H9 (cell line): ENCODE measurements around the gene REEP3. TPM values are rescaled to one million over a fixed set of nuclear protein-coding genes. Genes with fewer than 3 reads are reported as not detected.
A peak's percentile ranks its signal among the peaks of the same experiment; 100 is the strongest.

Experiments used
- DNase-seq: peaks from one replicate; pipeline ENCODE4 v3.0.0-alpha.2; 2017
- H2AFZ ChIP-seq: one replicate; pipeline ENCODE4 v1.6.1; 2013; ENCODE audit warnings: mild to moderate bottlenecking, low read length, control low read depth, moderate library complexity
- H2AK5ac ChIP-seq: 2 replicates; pipeline ENCODE4 v1.6.1; 2013; ENCODE audit warnings: low read length, control low read depth, mixed read lengths; ENCODE audit not compliant: insufficient read length
- H2BK120ac ChIP-seq: one replicate; pipeline ENCODE4 v1.6.1; 2013; ENCODE audit warnings: low read depth, mild to moderate bottlenecking, low read length, control low read depth, inconsistent platforms; ENCODE audit not compliant: poor library complexity, severe bottlenecking
- H2BK12ac ChIP-seq: 2 replicates; pipeline ENCODE4 v1.6.1; 2013; ENCODE audit warnings: low read length, control low read depth, mixed read lengths, low read depth; ENCODE audit not compliant: insufficient read length
- H2BK15ac ChIP-seq: 2 replicates; pipeline ENCODE4 v1.6.1; 2013; ENCODE audit warnings: low read depth, low read length, control low read depth
- H2BK20ac ChIP-seq: one replicate; pipeline ENCODE4 v1.6.1; 2013; ENCODE audit warnings: low read depth, mild to moderate bottlenecking, low read length, control low read depth, inconsistent platforms; ENCODE audit not compliant: poor library complexity, severe bottlenecking
- H2BK5ac ChIP-seq: 2 replicates; pipeline ENCODE4 v1.6.1; 2013; ENCODE audit warnings: low read length, control low read depth, mixed read lengths; ENCODE audit not compliant: insufficient read length
- H3K14ac ChIP-seq: 2 replicates; pipeline ENCODE4 v1.6.1; 2013; ENCODE audit warnings: low read length, control low read depth; ENCODE audit not compliant: insufficient read depth
- H3K18ac ChIP-seq: 2 replicates; pipeline ENCODE4 v1.6.1; 2013; ENCODE audit warnings: low read depth, mild to moderate bottlenecking, mixed read lengths, low read length, control low read depth; ENCODE audit not compliant: insufficient read length
- H3K23ac ChIP-seq: 2 replicates; pipeline ENCODE4 v1.6.1; 2013; ENCODE audit warnings: low read length, control low read depth, mixed read lengths, low read depth; ENCODE audit not compliant: insufficient read length
- H3K23me2 ChIP-seq: 2 replicates; pipeline ENCODE4 v1.6.1; 2013; ENCODE audit warnings: low read depth, mild to moderate bottlenecking, mixed read lengths, low read length, control low read depth; ENCODE audit not compliant: insufficient read length, poor library complexity, severe bottlenecking
- H3K27ac ChIP-seq: 2 replicates; pipeline ENCODE4 v1.5.1; 2013; ENCODE audit warnings: low read length, control low read depth, mixed read lengths, low read depth; ENCODE audit not compliant: insufficient read length
- H3K27me3 ChIP-seq: 2 replicates; pipeline ENCODE4 v1.6.1; 2013; ENCODE audit warnings: low read length, control low read depth, inconsistent platforms; ENCODE audit not compliant: insufficient read depth
- H3K4ac ChIP-seq: 2 replicates; pipeline ENCODE4 v1.6.1; 2013; ENCODE audit warnings: low read depth, mild to moderate bottlenecking, control low read depth, inconsistent platforms, low read length, moderate library complexity
- H3K4me1 ChIP-seq: 2 replicates; pipeline ENCODE4 v1.6.1; 2013; ENCODE audit warnings: low read length, control low read depth, inconsistent platforms; ENCODE audit not compliant: insufficient read depth
- H3K4me2 ChIP-seq: 2 replicates; pipeline ENCODE4 v1.6.1; 2013; ENCODE audit warnings: low read length, control low read depth, mixed read lengths; ENCODE audit not compliant: insufficient read length, insufficient read depth
- H3K56ac ChIP-seq: 2 replicates; pipeline ENCODE4 v1.6.1; 2013; ENCODE audit warnings: low read depth, mild to moderate bottlenecking, mixed read lengths, low read length, control low read depth; ENCODE audit not compliant: insufficient read length
- H3K79me1 ChIP-seq: 2 replicates; pipeline ENCODE4 v1.6.1; 2013; ENCODE audit warnings: low read depth, mild to moderate bottlenecking, moderate library complexity, low read length, control low read depth, inconsistent platforms; ENCODE audit not compliant: insufficient read depth, poor library complexity, severe bottlenecking
- H3K79me2 ChIP-seq: 2 replicates; pipeline ENCODE4 v1.6.1; 2013; ENCODE audit warnings: low read length, control low read depth, inconsistent platforms; ENCODE audit not compliant: insufficient read depth
- H3K9ac ChIP-seq: 2 replicates; pipeline ENCODE4 v1.6.1; 2013; ENCODE audit warnings: low read length, control low read depth, mixed read lengths; ENCODE audit not compliant: insufficient read length; ENCODE audit errors: extremely low read depth
- H3K9me3 ChIP-seq: one replicate; pipeline ENCODE4 v1.6.1; 2013; ENCODE audit warnings: low read depth, low read length, inconsistent platforms; ENCODE audit not compliant: control insufficient read depth
- H3T11ph ChIP-seq: one replicate; pipeline ENCODE4 v1.6.1; 2013; ENCODE audit warnings: mild to moderate bottlenecking, low read length, control low read depth, inconsistent platforms
- H4K20me1 ChIP-seq: one replicate; pipeline ENCODE4 v1.6.1; 2013; ENCODE audit not compliant: control insufficient read depth, insufficient read length, insufficient read depth
- H4K5ac ChIP-seq: 2 replicates; pipeline ENCODE4 v1.6.1; 2013; ENCODE audit warnings: low read depth, mild to moderate bottlenecking, mixed read lengths, low read length, control low read depth; ENCODE audit not compliant: insufficient read length
- H4K8ac ChIP-seq: replicated peaks from 2 replicates; pipeline ENCODE4 v1.6.1; 2013; ENCODE audit warnings: low read length, control low read depth, mixed read lengths, low read depth; ENCODE audit not compliant: insufficient read length
- H4K91ac ChIP-seq: 2 replicates; pipeline ENCODE4 v1.6.1; 2013; ENCODE audit warnings: low read depth, mild to moderate bottlenecking, moderate library complexity, mixed read lengths, low read length, control low read depth; ENCODE audit not compliant: insufficient read length
- H3K27ac Mint-ChIP-seq, 3 experiments: 2 replicates in 2 of 3; 3 replicates in 1 of 3; pipeline ENCODE4 v1.8.0; 2020 to 2021; ENCODE audit warnings: mixed read lengths in 3 of 3, mild to moderate bottlenecking in 1 of 3, moderate library complexity in 1 of 3
- H3K27me3 Mint-ChIP-seq: 2 replicates; pipeline ENCODE4 v1.8.0; 2021; ENCODE audit warnings: low read depth, mild to moderate bottlenecking, moderate library complexity, mixed read lengths
- H3K36me3 Mint-ChIP-seq, 3 experiments: 2 replicates in 2 of 3; 3 replicates in 1 of 3; pipeline ENCODE4 v1.8.0; 2020 to 2021; ENCODE audit warnings: low read depth in 3 of 3, mixed read lengths in 3 of 3; ENCODE audit not compliant: insufficient read depth in 1 of 3
- H3K4me1 Mint-ChIP-seq, 2 experiments: 2 replicates each; pipeline ENCODE4 v1.8.0; 2020; ENCODE audit warnings: mixed read lengths in 2 of 2
- H3K4me3 Mint-ChIP-seq, 2 experiments: 2 replicates in 1 of 2; 3 replicates in 1 of 2; pipeline ENCODE4 v1.8.0; 2020 to 2021; ENCODE audit warnings: mild to moderate bottlenecking in 2 of 2, mixed read lengths in 2 of 2, moderate library complexity in 1 of 2
- H3K9me3 Mint-ChIP-seq, 2 experiments: 2 replicates in 1 of 2; 3 replicates in 1 of 2; pipeline ENCODE4 v1.8.0; 2020; ENCODE audit warnings: mild to moderate bottlenecking in 2 of 2, mixed read lengths in 2 of 2, moderate library complexity in 1 of 2
- WGBS: extraction: QIAGEN DNeasy Blood & Tissue Kit; methylation state at CpG from one replicate; pipeline ENCODE4 v1.1.7; 2013; ENCODE audit warnings: missing lambda C conversion rate, low lambda C conversion rate, mixed read lengths; ENCODE audit not compliant: insufficient read length; ENCODE audit errors: extremely low coverage; 5-methylcytosine and 5-hydroxymethylcytosine counted together
- total RNA-seq: library from RNA; stranded (reverse); gene quantifications from 2 replicates; pipeline ENCODE4 v1.2.1, GENCODE V29; 2021
- TF ChIP-seq, protein P1 (sequence below): fragments of 200-600 bp; sonication (generic); conservative IDR thresholded peaks from 3 replicates; pipeline ENCODE4 v1.8.0; 2021; ENCODE audit warnings: antibody characterized with exemption, mild to moderate bottlenecking

The REEP3 gene
- total RNA-seq, 1 experiment from 2014 or later: 21.4 TPM

- DNase-seq: no peak
- Histone ChIP-seq H3K56ac (no peak overlapping the region), H3K14ac (no peak overlapping the region), H4K91ac (no peak overlapping the region), H2BK15ac (no peak overlapping the region), H3K27me3 (no peaks in the 10 kb centered on the region), H3K9me3 (no peaks in the 10 kb centered on the region), H2BK20ac (no peak overlapping the region), H3T11ph (no peak overlapping the region), H2AK5ac (no peak overlapping the region), H3K23ac (no peak overlapping the region), H3K4ac (no peak overlapping the region), H4K5ac (no peak overlapping the region), H2AFZ (no peak overlapping the region), H4K20me1 (no peaks in the 10 kb centered on the region), H4K8ac (no peak overlapping the region), H2BK12ac (no peak overlapping the region), H3K23me2 (no peaks in the 10 kb centered on the region), H3K18ac (no peak overlapping the region), H3K4me1 (no peaks in the 10 kb centered on the region), H3K27ac (no peak overlapping the region), H2BK5ac (no peak overlapping the region), H3K9ac (no peak overlapping the region), H2BK120ac (no peak overlapping the region), H3K79me2 (peaks cover 5% of the 10 kb centered on the region; the same call in 1 of the 2 replicates), H3K4me2 (no peak overlapping the region), H3K79me1 (no peaks in the 10 kb centered on the region)
- no CpG with 5 or more reads among the region's 6 CpGs for WGBS
- Mint-ChIP-seq H3K27me3 (no peaks in the 10 kb centered on the region), H3K4me1 (peaks cover 35 to 41% of the 10 kb centered on the region in 2 experiments), H3K27ac (peak overlapping the region in 1 of 3 experiments; percentile 76; a peak in 2 of 7 replicates), H3K36me3 (no peaks in the 10 kb centered on the region), H3K4me3 (no peak overlapping the region), H3K9me3 (no peaks in the 10 kb centered on the region)
- TF ChIP-seq, protein P1, sequence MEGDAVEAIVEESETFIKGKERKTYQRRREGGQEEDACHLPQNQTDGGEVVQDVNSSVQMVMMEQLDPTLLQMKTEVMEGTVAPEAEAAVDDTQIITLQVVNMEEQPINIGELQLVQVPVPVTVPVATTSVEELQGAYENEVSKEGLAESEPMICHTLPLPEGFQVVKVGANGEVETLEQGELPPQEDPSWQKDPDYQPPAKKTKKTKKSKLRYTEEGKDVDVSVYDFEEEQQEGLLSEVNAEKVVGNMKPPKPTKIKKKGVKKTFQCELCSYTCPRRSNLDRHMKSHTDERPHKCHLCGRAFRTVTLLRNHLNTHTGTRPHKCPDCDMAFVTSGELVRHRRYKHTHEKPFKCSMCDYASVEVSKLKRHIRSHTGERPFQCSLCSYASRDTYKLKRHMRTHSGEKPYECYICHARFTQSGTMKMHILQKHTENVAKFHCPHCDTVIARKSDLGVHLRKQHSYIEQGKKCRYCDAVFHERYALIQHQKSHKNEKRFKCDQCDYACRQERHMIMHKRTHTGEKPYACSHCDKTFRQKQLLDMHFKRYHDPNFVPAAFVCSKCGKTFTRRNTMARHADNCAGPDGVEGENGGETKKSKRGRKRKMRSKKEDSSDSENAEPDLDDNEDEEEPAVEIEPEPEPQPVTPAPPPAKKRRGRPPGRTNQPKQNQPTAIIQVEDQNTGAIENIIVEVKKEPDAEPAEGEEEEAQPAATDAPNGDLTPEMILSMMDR: no peak
Measured at GRCh38 chr10:63481815-63482421, 39.3 kb upstream of the REEP3 start.
